Measurements from ENCODE around the gene PLEKHA6.

DNA sequence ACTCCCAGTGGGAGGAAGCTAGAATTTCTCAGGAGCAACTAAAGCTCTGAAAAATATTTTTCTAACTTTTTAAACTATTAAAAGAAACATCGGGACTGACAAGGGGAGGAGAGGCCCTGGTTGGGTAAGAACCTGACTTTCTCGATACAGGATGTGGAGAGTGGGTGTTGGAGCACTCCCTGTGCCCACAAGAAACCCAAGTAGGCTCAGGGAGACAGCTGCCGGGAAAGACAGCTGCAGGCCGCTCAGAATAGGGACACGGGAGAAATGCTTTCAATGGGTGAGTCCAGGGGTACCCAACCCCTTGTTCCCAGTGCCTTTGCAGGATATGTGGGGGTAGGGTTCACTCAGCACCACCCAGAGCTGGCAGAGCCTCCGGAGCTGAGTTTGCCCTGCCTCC lies 43.6 kb downstream of the PLEKHA6 start:
- TF ChIP-seq, protein P1, sequence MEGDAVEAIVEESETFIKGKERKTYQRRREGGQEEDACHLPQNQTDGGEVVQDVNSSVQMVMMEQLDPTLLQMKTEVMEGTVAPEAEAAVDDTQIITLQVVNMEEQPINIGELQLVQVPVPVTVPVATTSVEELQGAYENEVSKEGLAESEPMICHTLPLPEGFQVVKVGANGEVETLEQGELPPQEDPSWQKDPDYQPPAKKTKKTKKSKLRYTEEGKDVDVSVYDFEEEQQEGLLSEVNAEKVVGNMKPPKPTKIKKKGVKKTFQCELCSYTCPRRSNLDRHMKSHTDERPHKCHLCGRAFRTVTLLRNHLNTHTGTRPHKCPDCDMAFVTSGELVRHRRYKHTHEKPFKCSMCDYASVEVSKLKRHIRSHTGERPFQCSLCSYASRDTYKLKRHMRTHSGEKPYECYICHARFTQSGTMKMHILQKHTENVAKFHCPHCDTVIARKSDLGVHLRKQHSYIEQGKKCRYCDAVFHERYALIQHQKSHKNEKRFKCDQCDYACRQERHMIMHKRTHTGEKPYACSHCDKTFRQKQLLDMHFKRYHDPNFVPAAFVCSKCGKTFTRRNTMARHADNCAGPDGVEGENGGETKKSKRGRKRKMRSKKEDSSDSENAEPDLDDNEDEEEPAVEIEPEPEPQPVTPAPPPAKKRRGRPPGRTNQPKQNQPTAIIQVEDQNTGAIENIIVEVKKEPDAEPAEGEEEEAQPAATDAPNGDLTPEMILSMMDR (IDR thresholded peaks at IDR 0.05), result no peak
- TF ChIP-seq POLR2A (IDR thresholded peaks at IDR 0.05), result no peak

Measured in right lobe of liver (tissue), 4 donors.